GM12801 (cell line): ENCODE measurements around the gene CYS1.

ENCODE experiments used
- CTCF ChIP-seq: IDR thresholded peaks from one replicate; pipeline ENCODE4 v1.5.1; 2011; ENCODE audit warnings: control low read depth; ENCODE audit not compliant: insufficient read length; ENCODE audit errors: extremely low read depth

The CYS1 gene

GRCh38 chr2:10048501-10049171, 31.6 kb downstream of the CYS1 start:
- TF ChIP-seq CTCF: no peak

- TF ChIP-seq CTCF: no peak
These were observed 32.4 kb downstream of the CYS1 start for GRCh38 chr2:10047616-10048500.

- no peak for TF ChIP-seq CTCF
These were observed 33.3 kb downstream of the CYS1 start for GRCh38 chr2:10046931-10047330.

GRCh38 chr2:10045561-10046355, 34.5 kb downstream of the CYS1 start:
- no peak for TF ChIP-seq CTCF

- no peak for TF ChIP-seq CTCF
These were observed 36.2 kb downstream of the CYS1 start for GRCh38 chr2:10043906-10044601.

- TF ChIP-seq CTCF: no peak
These were observed 36.8 kb downstream of the CYS1 start, which contains the start of gene KLF11 for GRCh38 chr2:10043256-10043905. Gene KLF11, plus strand, starts transcription at chr2:10043550. Its CDS starts 167 bp downstream, at chr2:10043717.
